Astrocyte (in vitro differentiated cells and primary cell): Measurements from ENCODE around the gene CBX7. TPM values are rescaled to one million over a fixed set of nuclear protein-coding genes. Genes with fewer than 3 reads are reported as not detected.

Source experiments
- DNase-seq: peaks from one replicate; pipeline ENCODE4 v3.0.0-alpha.2; 2010; ENCODE audit warnings: low read depth
- FAIRE-seq: peaks from 2 replicates; lab custom pipeline; 2011; peaks lifted over from hg19 to GRCh38; lab: Jason Lieb, UNC
- H2AFZ ChIP-seq: 2 replicates; pipeline ENCODE4 v1.6.0; 2012; ENCODE audit warnings: low read depth, low read length, inconsistent platforms
- H3K27ac ChIP-seq: 2 replicates; pipeline ENCODE4 v1.5.1; 2011; ENCODE audit warnings: low read depth, low read length, inconsistent platforms
- H3K27me3 ChIP-seq: 2 replicates; pipeline ENCODE4 v1.6.0; 2011; ENCODE audit warnings: low read length, inconsistent platforms; ENCODE audit not compliant: insufficient read depth
- H3K36me3 ChIP-seq: 2 replicates; pipeline ENCODE4 v1.5.1; 2011; ENCODE audit warnings: low read length, inconsistent platforms; ENCODE audit not compliant: insufficient read depth
- H3K4me1 ChIP-seq: 2 replicates; pipeline ENCODE4 v1.5.1; 2011; ENCODE audit warnings: low read length, inconsistent platforms; ENCODE audit not compliant: insufficient read depth
- H3K4me2 ChIP-seq: 2 replicates; pipeline ENCODE4 v1.6.0; 2012; ENCODE audit warnings: low read length, inconsistent platforms
- H3K4me3 ChIP-seq: 2 replicates; pipeline ENCODE4 v1.5.1; 2011; ENCODE audit warnings: low read depth, mild to moderate bottlenecking, low read length, inconsistent platforms; ENCODE audit not compliant: insufficient read depth
- H3K79me2 ChIP-seq: 2 replicates; pipeline ENCODE4 v1.6.0; 2012; ENCODE audit warnings: mild to moderate bottlenecking, low read length, inconsistent platforms; ENCODE audit not compliant: insufficient read depth
- H3K9ac ChIP-seq: 2 replicates; pipeline ENCODE4 v1.6.0; 2012; ENCODE audit warnings: mild to moderate bottlenecking, low read length, inconsistent platforms
- H3K9me3 ChIP-seq: 2 replicates; pipeline ENCODE4 v1.5.1; 2012; ENCODE audit warnings: low read depth, mild to moderate bottlenecking, low read length, inconsistent platforms; ENCODE audit not compliant: insufficient read depth
- H4K20me1 ChIP-seq: 2 replicates; pipeline ENCODE4 v1.6.0; 2012; ENCODE audit warnings: low read length, inconsistent platforms; ENCODE audit not compliant: insufficient read depth
- H3K27ac Mint-ChIP-seq: one replicate; pipeline ENCODE4 v1.8.0; 2021; ENCODE audit warnings: mild to moderate bottlenecking, mixed read lengths; ENCODE audit not compliant: unreplicated experiment
- H3K27me3 Mint-ChIP-seq: one replicate; pipeline ENCODE4 v1.8.0; 2021; ENCODE audit warnings: low read depth, mixed read lengths; ENCODE audit not compliant: unreplicated experiment
- H3K36me3 Mint-ChIP-seq: one replicate; pipeline ENCODE4 v1.8.0; 2021; ENCODE audit warnings: low read depth, mixed read lengths; ENCODE audit not compliant: unreplicated experiment
- H3K4me1 Mint-ChIP-seq: one replicate; pipeline ENCODE4 v1.8.0; 2021; ENCODE audit warnings: low read depth, mixed read lengths; ENCODE audit not compliant: unreplicated experiment
- H3K4me3 Mint-ChIP-seq: one replicate; pipeline ENCODE4 v1.8.0; 2021; ENCODE audit warnings: mild to moderate bottlenecking, moderate library complexity, mixed read lengths; ENCODE audit not compliant: unreplicated experiment
- H3K9me3 Mint-ChIP-seq: one replicate; pipeline ENCODE4 v1.8.0; 2021; ENCODE audit warnings: mild to moderate bottlenecking, mixed read lengths; ENCODE audit not compliant: unreplicated experiment
- EZH2 ChIP-seq: IDR thresholded peaks from 2 replicates; pipeline ENCODE4 v1.6.1; 2012; ENCODE audit warnings: mild to moderate bottlenecking, low read length, inconsistent platforms; ENCODE audit not compliant: insufficient read depth
- total RNA-seq: library from RNA; stranded (reverse); gene quantifications from 2 replicates; pipeline ENCODE4 v1.2.1, GENCODE V29; 2021
- TF ChIP-seq, protein P1 (sequence below): IDR thresholded peaks from 2 replicates; pipeline ENCODE4 v1.5.1; 2011; ENCODE audit warnings: low read depth, mild to moderate bottlenecking, inconsistent platforms, low read length, moderate library complexity; ENCODE audit not compliant: insufficient read depth

CBX7 gene
- total RNA-seq, 1 donor from 2014 or later: 1.2 TPM

DNA sequence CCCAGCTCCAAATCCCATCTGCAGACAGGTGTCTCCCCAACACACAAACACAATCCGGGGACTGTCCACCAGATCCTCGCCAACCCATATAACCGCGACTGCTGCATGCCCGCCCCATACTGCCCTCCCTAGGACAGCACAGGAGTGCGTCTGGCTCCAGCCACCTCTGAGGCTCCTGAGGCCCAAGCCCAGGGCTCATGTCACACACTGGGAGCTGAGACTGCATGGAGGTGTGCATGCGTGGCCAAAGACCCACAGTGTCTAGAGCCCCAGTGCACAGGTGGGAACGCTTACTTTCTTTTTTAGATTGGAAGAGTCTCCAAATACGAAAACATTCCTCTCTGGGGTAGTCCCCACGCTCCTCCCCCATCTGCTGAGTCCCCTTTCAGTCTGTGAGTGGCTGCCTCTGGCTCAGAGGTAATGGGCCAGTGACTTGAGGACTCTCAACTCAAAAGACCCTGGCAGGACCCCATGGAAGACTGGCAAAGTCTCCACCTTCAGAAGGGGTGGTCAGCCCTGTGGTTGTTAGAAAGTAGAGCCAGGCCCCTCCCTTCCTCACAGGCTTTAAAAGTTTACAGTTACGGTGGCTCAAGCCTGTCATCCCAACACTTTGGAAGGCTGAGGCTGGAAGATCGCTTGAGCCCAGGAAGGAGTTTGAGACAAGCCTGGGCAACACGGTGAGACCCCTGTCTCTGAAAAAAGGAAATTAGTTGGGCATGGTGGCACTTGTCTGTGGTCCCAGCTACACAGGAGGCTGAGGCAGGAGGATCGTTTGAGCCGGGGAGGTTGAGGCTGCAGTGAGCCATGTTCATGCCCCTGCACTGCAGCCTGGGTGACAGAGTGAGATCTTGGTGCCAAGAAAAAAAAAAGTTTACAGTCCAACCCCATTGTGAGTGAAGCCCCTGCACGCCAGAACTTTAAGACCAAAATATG is 2.3 kb downstream of the CBX7 start:
- peaks cover 17% of the 10 kb centered on the region for H3K27me3 ChIP-seq
- TF ChIP-seq EZH2: no peak
- TF ChIP-seq, protein P1, sequence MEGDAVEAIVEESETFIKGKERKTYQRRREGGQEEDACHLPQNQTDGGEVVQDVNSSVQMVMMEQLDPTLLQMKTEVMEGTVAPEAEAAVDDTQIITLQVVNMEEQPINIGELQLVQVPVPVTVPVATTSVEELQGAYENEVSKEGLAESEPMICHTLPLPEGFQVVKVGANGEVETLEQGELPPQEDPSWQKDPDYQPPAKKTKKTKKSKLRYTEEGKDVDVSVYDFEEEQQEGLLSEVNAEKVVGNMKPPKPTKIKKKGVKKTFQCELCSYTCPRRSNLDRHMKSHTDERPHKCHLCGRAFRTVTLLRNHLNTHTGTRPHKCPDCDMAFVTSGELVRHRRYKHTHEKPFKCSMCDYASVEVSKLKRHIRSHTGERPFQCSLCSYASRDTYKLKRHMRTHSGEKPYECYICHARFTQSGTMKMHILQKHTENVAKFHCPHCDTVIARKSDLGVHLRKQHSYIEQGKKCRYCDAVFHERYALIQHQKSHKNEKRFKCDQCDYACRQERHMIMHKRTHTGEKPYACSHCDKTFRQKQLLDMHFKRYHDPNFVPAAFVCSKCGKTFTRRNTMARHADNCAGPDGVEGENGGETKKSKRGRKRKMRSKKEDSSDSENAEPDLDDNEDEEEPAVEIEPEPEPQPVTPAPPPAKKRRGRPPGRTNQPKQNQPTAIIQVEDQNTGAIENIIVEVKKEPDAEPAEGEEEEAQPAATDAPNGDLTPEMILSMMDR: no peak
- H4K20me1 ChIP-seq: no peaks in the 10 kb centered on the region
- Mint-ChIP-seq H3K4me3 (no peak overlapping the region), H3K27me3 (peaks cover 20% of the 10 kb centered on the region), H3K4me1 (peaks cover 3% of the 10 kb centered on the region), H3K9me3 (peaks cover 3% of the 10 kb centered on the region), H3K36me3 (peaks cover 3% of the 10 kb centered on the region), H3K27ac (no peak overlapping the region)
- no peaks in the 10 kb centered on the region for H3K79me2 ChIP-seq
- no peak overlapping the region for H2AFZ ChIP-seq
- H3K27ac ChIP-seq: no peak overlapping the region
- H3K4me2 ChIP-seq: no peak overlapping the region
- no peak for DNase-seq
- no peak overlapping the region for H3K9ac ChIP-seq
- no peaks in the 10 kb centered on the region for H3K36me3 ChIP-seq
- no peaks in the 10 kb centered on the region for H3K9me3 ChIP-seq
- peaks cover 15% of the 10 kb centered on the region for H3K4me1 ChIP-seq
- no peak for FAIRE-seq
- no peak overlapping the region for H3K4me3 ChIP-seq

DNA sequence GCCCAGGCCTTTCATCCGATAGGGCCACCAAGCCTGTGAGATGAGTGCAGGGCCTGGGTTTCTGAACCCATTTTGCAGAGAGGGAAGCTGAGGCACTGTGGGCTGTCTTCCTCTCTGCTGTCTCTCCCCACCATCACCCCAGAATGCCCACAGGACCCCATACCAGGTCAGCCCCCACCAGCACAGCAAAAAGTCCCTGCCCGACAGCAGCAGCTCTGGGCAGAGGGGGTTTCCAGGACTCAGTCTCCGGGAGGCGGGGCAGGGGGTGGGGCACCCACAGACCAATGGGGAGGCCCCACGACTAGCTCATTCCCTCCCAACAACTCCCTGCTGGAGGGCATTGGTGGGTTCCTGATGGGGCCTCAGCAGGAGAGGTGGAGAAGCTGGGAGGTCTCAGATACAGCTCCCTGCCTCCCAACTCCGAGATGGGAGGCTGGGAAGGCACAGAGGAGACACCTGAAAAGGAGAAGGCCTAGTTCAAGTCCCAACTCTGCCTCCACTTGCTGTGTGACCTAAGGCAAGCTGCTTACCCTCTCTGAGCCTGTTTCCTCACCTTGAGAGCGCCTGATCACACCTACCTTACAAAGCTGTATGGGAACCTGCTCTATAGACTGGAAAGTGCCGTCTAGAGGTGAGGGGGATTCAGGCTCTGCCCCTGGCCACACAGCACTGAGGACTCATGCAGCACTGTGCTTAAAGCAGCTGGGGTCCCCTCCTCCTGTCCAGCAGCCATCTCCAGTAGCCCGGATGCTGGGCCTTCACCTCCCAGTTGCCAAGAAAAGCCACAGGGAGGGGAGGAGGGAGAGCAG is 3.5 kb downstream of the CBX7 start:
- Mint-ChIP-seq H3K4me3 (no peak overlapping the region), H3K9me3 (peaks cover 3% of the 10 kb centered on the region), H3K36me3 (peaks cover 3% of the 10 kb centered on the region), H3K4me1 (peaks cover 3% of the 10 kb centered on the region), H3K27ac (no peak overlapping the region), H3K27me3 (peaks cover 10% of the 10 kb centered on the region)
- H3K79me2 ChIP-seq: no peaks in the 10 kb centered on the region
- no peak overlapping the region for H3K4me2 ChIP-seq
- DNase-seq (no peak), FAIRE-seq (no peak)
- TF ChIP-seq EZH2: no peak
- TF ChIP-seq, protein P1: no peak
- H3K27me3 ChIP-seq: peaks cover 8% of the 10 kb centered on the region
- H4K20me1 ChIP-seq: no peaks in the 10 kb centered on the region
- H3K4me3 ChIP-seq: no peak overlapping the region
- no peaks in the 10 kb centered on the region for H3K36me3 ChIP-seq
- H3K9me3 ChIP-seq: no peaks in the 10 kb centered on the region
- H2AFZ ChIP-seq: no peak overlapping the region
- peaks cover 27% of the 10 kb centered on the region for H3K4me1 ChIP-seq
- H3K9ac ChIP-seq: no peak overlapping the region
- no peak overlapping the region for H3K27ac ChIP-seq
